Keratinocyte (primary cell): ENCODE measurements around the gene AGFG1.

Source experiments
- CTCF ChIP-seq, 3 experiments: IDR thresholded peaks in 1 of 3; conservative IDR thresholded peaks in 1 of 3; optimal IDR thresholded peaks in 1 of 3; 2 replicates in 2 of 3; 3 replicates in 1 of 3; pipeline versions ENCODE3 to v1.5.1; 2011; ENCODE audit warnings: low read length in 3 of 3, mild to moderate bottlenecking in 3 of 3, moderate library complexity in 2 of 3, control low read depth in 1 of 3, inconsistent platforms in 1 of 3; ENCODE audit not compliant: insufficient read depth in 2 of 3; ENCODE audit errors: extremely low read depth in 1 of 3
- EZH2 ChIP-seq: IDR thresholded peaks from one replicate; pipeline ENCODE4 v1.6.1; 2012; ENCODE audit warnings: inconsistent platforms, mild to moderate bottlenecking, low read length, moderate library complexity

- no peak for TF ChIP-seq CTCF (optimal IDR thresholded peaks at IDR 0.05 in 1 of 3, IDR thresholded peaks at IDR 0.05 in 1 of 3, conservative IDR thresholded peaks at IDR 0.05 in 1 of 3; ENCODE audit: extremely low read depth in 1 of 3, insufficient read depth in 2 of 3, low read length in 3 of 3)
- TF ChIP-seq EZH2 = no peak
These were observed 37.1 kb downstream of the AGFG1 start for GRCh38 chr2:227509076-227509475.
